Astrocyte (in vitro differentiated cells and primary cell): ENCODE data around the gene IGF1.

Experiments
- CTCF ChIP-seq: IDR thresholded peaks from 2 replicates; pipeline ENCODE4 v1.5.1; 2011; ENCODE audit warnings: low read depth, mild to moderate bottlenecking, inconsistent platforms, low read length, moderate library complexity; ENCODE audit not compliant: insufficient read depth
- EZH2 ChIP-seq: IDR thresholded peaks from 2 replicates; pipeline ENCODE4 v1.6.1; 2012; ENCODE audit warnings: mild to moderate bottlenecking, low read length, inconsistent platforms; ENCODE audit not compliant: insufficient read depth

GRCh38 chr12:102481705-102482425 lies 1.5 kb upstream of the IGF1 start:
- TF ChIP-seq EZH2 (no peak), CTCF (no peak)
